ENCODE measurements around the gene DHRS9.

DNA sequence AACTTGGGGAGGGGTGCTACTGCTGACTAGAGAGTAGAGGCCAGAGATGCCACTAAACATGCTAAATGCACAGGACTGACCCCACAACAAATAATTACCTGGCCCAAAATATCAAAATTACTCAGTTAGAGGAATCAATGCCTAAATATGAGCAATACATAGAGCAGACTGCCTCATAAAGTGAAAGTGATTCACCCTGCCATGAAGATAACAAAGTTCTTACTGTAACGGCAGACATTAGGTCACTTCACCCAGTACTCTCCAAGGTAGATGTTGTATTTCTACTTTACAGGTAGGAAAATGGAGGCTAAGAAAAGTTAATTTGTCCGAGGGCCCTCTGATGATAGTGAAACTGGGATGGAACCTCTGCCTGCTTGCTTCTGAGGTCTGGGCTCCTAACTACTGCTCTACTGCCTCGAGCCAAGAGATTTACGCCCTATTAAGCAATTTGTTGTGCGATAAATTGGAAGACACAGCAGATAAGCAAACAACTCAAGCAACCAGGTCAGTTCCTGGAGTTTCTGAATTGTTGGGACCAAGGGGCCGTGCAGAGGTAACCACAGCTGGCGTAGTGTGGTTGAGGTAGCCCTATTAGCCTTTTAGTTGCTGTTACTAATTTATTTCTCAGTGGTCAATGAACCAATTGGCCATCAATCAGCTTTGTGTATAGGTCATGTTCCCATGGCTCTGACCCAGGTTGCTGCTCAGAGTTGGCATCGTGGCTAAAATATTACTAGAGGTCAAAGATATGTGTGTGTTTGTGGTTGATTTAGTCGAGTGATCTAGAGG lies 4.8 kb downstream of the DHRS9 start:
- TF ChIP-seq, protein P1, sequence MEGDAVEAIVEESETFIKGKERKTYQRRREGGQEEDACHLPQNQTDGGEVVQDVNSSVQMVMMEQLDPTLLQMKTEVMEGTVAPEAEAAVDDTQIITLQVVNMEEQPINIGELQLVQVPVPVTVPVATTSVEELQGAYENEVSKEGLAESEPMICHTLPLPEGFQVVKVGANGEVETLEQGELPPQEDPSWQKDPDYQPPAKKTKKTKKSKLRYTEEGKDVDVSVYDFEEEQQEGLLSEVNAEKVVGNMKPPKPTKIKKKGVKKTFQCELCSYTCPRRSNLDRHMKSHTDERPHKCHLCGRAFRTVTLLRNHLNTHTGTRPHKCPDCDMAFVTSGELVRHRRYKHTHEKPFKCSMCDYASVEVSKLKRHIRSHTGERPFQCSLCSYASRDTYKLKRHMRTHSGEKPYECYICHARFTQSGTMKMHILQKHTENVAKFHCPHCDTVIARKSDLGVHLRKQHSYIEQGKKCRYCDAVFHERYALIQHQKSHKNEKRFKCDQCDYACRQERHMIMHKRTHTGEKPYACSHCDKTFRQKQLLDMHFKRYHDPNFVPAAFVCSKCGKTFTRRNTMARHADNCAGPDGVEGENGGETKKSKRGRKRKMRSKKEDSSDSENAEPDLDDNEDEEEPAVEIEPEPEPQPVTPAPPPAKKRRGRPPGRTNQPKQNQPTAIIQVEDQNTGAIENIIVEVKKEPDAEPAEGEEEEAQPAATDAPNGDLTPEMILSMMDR (IDR thresholded peaks at IDR 0.05): no peak
- TF ChIP-seq POLR2A (IDR thresholded peaks at IDR 0.05): no peak

Data from testis (tissue), 2 donors.